Effector memory CD4-positive, alpha-beta T cell (primary cell): ENCODE measurements around the gene SLC1A7.

Source experiments
- DNase-seq, 3 donors: peaks; one replicate each; pipeline ENCODE4 v3.0.0-alpha.2; 2020
- H3K27ac ChIP-seq: 2 replicates; pipeline ENCODE4 v1.7.0; 2013; ENCODE audit warnings: mild to moderate bottlenecking, low read length, moderate library complexity; ENCODE audit not compliant: insufficient read depth, poor library complexity, severe bottlenecking
- H3K27me3 ChIP-seq: replicated peaks from 2 replicates; pipeline ENCODE4 v1.7.0; 2013; ENCODE audit warnings: mild to moderate bottlenecking, low read length; ENCODE audit not compliant: insufficient read depth, control insufficient read depth, poor library complexity, severe bottlenecking
- H3K36me3 ChIP-seq: 2 replicates; pipeline ENCODE4 v1.7.0; 2013; ENCODE audit warnings: mild to moderate bottlenecking, low read length, moderate library complexity; ENCODE audit not compliant: control insufficient read depth, insufficient read depth
- H3K4me1 ChIP-seq: 2 replicates; pipeline ENCODE4 v1.7.0; 2013; ENCODE audit warnings: low read length, mild to moderate bottlenecking; ENCODE audit not compliant: control insufficient read depth, insufficient read depth, poor library complexity, severe bottlenecking
- H3K4me3 ChIP-seq: 2 replicates; pipeline ENCODE4 v1.7.0; 2013; ENCODE audit warnings: low read length, low read depth, mild to moderate bottlenecking; ENCODE audit not compliant: insufficient read depth, poor library complexity, severe bottlenecking
- H3K9me3 ChIP-seq: 2 replicates; pipeline ENCODE4 v1.7.0; 2013; ENCODE audit warnings: mild to moderate bottlenecking, low read length, moderate library complexity; ENCODE audit not compliant: control insufficient read depth

Gene SLC1A7

GRCh38 chr1:53111693-53112092, 30.7 kb downstream of the SLC1A7 start:
- no peak overlapping the region for H3K27ac ChIP-seq
- no peaks in the 10 kb centered on the region for H3K4me1 ChIP-seq
- H3K9me3 ChIP-seq = no peaks in the 10 kb centered on the region
- H3K4me3 ChIP-seq = no peak overlapping the region
- no peaks in the 10 kb centered on the region for H3K36me3 ChIP-seq
- no peaks in the 10 kb centered on the region for H3K27me3 ChIP-seq
- DNase-seq = no peak

DNA sequence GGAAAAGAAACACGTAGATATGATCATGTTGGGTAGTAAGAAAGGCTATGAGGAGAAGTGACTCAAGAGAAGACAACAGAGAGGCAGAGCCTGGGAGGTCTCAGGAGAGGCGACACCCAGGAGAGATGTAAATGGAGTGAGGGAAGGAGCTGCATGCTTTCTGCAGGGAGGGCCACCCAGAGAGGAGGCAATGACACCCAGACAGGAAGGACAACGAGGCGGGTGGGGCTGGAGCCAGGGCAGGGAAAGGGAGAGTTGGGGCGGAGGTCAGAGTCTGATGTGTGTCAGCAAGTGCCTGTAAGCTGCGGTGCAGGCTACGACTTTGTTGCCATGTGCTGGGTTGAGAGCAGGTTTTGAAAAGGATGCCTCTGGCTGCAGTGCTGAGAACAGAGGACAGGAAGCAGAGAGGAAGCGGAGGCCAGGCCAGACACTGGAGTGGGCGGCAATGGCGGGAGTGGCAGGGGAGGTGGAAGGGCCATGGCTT, 31.3 kb downstream of the SLC1A7 start:
- Histone ChIP-seq H3K4me3 (no peak overlapping the region), H3K4me1 (no peaks in the 10 kb centered on the region), H3K36me3 (no peaks in the 10 kb centered on the region), H3K27ac (no peak overlapping the region), H3K9me3 (no peaks in the 10 kb centered on the region), H3K27me3 (no peaks in the 10 kb centered on the region)
- no peak for DNase-seq

- Histone ChIP-seq H3K36me3 (no peaks in the 10 kb centered on the region), H3K27ac (no peak overlapping the region), H3K4me3 (no peak overlapping the region), H3K4me1 (no peaks in the 10 kb centered on the region), H3K9me3 (no peaks in the 10 kb centered on the region), H3K27me3 (no peaks in the 10 kb centered on the region)
- DNase-seq = no peak
Observed at GRCh38 chr1:53110370-53111072, 31.9 kb downstream of the SLC1A7 start.

GRCh38 chr1:53108646-53109580, 33.5 kb downstream of the SLC1A7 start:
- DNase-seq = no peak

DNA sequence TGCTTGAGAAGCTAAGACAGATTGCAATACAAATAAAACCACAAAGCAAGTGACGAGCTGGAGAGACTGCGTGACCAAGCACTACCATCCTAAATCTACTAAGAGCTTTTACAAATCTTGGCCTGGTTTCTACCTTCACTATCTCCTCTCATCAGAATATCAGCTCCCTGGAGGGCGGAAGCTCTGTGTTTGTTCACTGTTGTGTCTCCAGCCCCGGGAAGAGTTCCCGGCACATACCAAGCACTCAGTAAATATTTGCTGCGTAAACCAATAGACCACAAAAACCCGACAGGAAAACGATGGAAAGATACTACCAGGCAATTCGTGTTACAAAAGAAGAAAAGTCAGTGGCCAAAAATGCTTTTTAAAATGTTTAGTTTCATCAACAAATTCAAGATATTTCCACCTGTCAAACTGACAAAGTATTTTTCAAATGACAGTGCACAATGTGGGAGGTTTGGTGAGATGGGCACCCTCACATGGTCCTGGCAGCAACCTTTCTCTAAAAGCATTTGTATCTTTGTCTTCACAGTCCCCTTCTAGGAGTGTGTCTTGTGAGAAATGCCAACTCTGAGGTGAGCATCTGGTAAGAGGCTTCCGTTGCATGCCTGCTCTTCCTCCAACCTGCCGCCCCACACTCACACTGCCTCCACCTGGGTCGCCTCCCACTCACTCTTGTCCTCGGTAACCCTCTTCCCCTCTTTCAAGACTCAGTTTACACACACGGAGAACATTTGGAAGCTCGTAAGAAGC, 34.7 kb downstream of the SLC1A7 start:
- Histone ChIP-seq H3K9me3 (no peaks in the 10 kb centered on the region), H3K27ac (no peak overlapping the region)

More at GRCh38 chr1:53108646-53109580, 33.5 kb downstream of the SLC1A7 start:
- Histone ChIP-seq H3K4me3 (no peak overlapping the region), H3K4me1 (no peaks in the 10 kb centered on the region), H3K27me3 (no peaks in the 10 kb centered on the region), H3K36me3 (no peaks in the 10 kb centered on the region), H3K9me3 (no peaks in the 10 kb centered on the region), H3K27ac (no peak overlapping the region)

DNA sequence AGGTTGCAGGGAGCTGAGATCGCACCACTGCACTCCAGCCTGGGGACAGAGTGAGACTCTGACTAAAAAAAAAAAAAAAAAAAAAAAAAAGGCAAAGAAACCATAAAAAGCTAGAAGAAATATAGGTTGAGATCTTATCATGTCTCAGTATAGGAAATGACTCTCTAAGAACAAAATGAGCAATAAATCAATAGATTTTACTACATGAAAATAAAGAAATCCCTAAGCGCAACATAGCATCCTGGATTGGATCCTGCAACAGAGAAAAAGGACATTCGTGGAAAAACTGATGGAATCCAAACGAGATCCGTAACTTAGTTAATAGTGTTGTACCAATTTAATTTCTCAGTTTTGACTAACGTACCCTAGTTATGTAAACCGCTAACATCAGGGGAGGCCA, 35.3 kb downstream of the SLC1A7 start:
- Histone ChIP-seq H3K4me3 (no peak overlapping the region), H3K36me3 (no peaks in the 10 kb centered on the region), H3K9me3 (no peaks in the 10 kb centered on the region), H3K4me1 (no peaks in the 10 kb centered on the region), H3K27me3 (no peaks in the 10 kb centered on the region), H3K27ac (no peak overlapping the region)
- DNase-seq = no peak

More for the DNA sequence above, 34.7 kb downstream of the SLC1A7 start:
- Histone ChIP-seq H3K27me3 (no peaks in the 10 kb centered on the region), H3K4me3 (no peak overlapping the region), H3K4me1 (no peaks in the 10 kb centered on the region), H3K36me3 (no peaks in the 10 kb centered on the region)
- DNase-seq = no peak

DNA sequence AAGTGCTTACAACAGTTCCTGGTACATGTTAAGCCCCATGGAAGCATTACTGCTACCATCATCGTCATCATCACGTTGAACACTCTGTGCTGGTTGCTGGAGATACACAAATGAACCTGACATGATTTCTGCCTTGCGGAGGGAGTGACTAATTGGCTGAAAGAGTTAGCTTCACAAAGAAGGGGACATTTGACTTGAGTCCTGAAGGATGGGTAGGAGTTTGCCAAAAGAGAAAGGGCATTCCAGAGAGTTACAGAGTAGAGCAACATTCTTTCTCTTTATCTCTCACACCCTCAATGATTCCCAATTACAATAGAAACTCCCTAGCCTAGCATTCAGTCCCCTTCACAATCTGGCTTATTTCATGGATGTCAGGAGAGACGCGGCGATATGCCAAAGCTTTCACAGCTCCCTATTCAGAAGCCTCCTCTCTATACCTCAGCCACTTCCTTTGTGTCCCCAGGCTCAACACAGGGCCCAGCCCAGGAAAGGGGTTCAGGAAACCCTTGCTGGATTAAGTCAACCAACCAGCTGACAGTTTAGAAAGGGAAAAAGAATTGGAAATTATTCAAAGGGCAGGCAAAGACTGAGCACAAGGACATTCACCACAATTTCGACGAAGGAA, 38.0 kb downstream of the SLC1A7 start:
- H3K9me3 ChIP-seq = no peaks in the 10 kb centered on the region
- H3K36me3 ChIP-seq = no peaks in the 10 kb centered on the region
- H3K27me3 ChIP-seq = no peaks in the 10 kb centered on the region
- no peaks in the 10 kb centered on the region for H3K4me1 ChIP-seq
- H3K4me3 ChIP-seq = no peak overlapping the region
- no peak overlapping the region for H3K27ac ChIP-seq
- no peak for DNase-seq

- H3K4me3 ChIP-seq = no peak overlapping the region
- no peaks in the 10 kb centered on the region for H3K27me3 ChIP-seq
- H3K4me1 ChIP-seq = no peaks in the 10 kb centered on the region
- DNase-seq = no peak
- H3K9me3 ChIP-seq = no peaks in the 10 kb centered on the region
- H3K27ac ChIP-seq = no peak overlapping the region
- no peaks in the 10 kb centered on the region for H3K36me3 ChIP-seq
Observed at GRCh38 chr1:53094533-53094919, 47.9 kb downstream of the SLC1A7 start.

DNA sequence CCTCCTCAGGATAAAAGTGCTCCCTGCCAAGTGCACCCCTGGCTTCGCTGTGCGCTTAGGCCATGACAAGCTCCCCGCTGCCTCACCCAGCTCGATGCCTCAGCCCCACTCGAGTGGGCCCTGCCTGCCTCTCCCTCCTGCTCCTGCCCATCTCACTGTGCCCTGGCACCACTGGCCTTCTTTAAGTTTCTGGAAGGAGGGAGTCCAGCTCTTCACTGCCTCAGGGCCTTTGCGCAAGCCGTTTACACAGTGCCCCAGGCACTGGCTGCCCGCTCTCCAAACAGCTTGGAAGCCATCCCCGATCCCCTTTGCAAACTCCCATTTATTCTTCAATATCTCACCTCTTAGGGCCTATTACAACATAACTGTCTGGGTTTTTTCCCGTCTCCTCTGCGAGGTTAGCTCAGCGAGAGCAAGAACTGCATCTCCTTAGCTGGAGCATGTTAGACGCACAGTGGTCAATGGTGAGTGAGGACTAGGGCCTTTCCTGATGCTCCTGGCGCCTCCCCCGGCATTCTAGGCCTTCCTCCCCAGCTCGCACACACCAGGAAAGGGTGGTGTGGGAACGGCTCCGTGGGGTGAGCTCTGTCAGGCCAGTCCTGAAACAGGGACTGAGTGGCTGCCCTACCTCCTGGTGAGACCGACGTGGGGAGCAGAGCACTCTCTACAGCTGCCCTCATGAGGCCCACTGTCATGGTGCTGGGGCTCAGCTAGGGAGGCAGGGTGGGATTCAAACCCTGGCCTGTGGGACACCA, 48.5 kb downstream of the SLC1A7 start:
- Histone ChIP-seq H3K27me3 (no peaks in the 10 kb centered on the region), H3K27ac (no peak overlapping the region), H3K4me1 (no peaks in the 10 kb centered on the region), H3K9me3 (no peaks in the 10 kb centered on the region), H3K36me3 (no peaks in the 10 kb centered on the region), H3K4me3 (no peak overlapping the region)
- DNase-seq = no peak
